ENCODE measurements around the gene GSE1. TPM values are rescaled to one million over a fixed set of nuclear protein-coding genes. Genes with fewer than 3 reads are reported as not detected.

GSE1 gene
- total RNA-seq, 6 experiments from 2014 or later: 49.2 to 62.3 (median 58.1) TPM

- Mint-ChIP-seq H3K27ac (peak overlapping the region; percentile 79), H3K27me3 (ENCODE audit: insufficient read depth) (peaks cover 8% of the 10 kb centered on the region), H3K4me1 (ENCODE audit: low read depth) (peaks cover 23% of the 10 kb centered on the region), H3K36me3 (ENCODE audit: low read depth) (peaks cover 26% of the 10 kb centered on the region), H3K9me3 (no peaks in the 10 kb centered on the region; the same call in 1 of the 2 replicates), H3K4me3 (no peak overlapping the region)
- no peak for TF ChIP-seq CTCF (IDR thresholded peaks at IDR 0.05)
- no peak for DNase-seq
These were observed 61.7 kb downstream of the GSE1 start for GRCh38 chr16:85674828-85675227.

DNA sequence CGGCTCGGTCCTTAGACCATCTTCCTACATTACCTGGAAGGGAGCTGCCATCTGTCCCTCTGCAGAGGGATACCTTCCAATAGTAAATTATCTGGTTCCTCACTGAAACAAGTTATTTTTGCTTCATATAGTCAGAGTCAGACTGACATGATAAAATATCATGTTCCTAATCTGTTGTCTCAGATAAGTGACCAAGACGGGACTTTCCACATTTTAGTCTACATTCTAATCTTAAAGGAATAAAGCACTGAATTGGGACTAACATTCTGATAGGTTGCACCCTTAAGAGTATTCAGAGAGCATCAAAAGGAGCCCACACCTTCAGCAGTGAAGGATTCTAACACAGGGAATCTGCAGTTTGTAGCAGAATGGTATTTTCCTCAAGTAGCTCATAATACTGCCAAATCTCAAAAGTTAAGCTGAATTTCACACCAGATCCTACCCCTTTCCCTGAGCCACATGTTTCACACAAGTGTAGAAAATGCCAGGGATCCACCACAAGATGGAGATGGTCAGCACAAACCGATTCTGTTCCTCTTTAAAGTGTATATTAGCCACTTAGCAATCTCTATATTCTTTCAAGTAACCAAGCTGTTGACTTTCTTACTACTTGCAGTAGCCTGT is 62.2 kb downstream of the GSE1 start:
- H3K9me3 Mint-ChIP-seq: no peaks in the 10 kb centered on the region; the same call in 1 of the 2 replicates
- TF ChIP-seq CTCF (IDR thresholded peaks at IDR 0.05): peak; percentile 69
- H3K4me3 Mint-ChIP-seq: no peak overlapping the region
- peak; percentile 27 for DNase-seq
- H3K27ac Mint-ChIP-seq: peak overlapping the region; percentile 30
- peaks cover 23% of the 10 kb centered on the region for H3K4me1 Mint-ChIP-seq (ENCODE audit: low read depth)
- peaks cover 21% of the 10 kb centered on the region for H3K36me3 Mint-ChIP-seq (ENCODE audit: low read depth)
- H3K27me3 Mint-ChIP-seq (ENCODE audit: insufficient read depth): peaks cover 9% of the 10 kb centered on the region

- peaks cover 14% of the 10 kb centered on the region for H3K36me3 Mint-ChIP-seq (ENCODE audit: low read depth)
These were observed 63.3 kb downstream of the GSE1 start for GRCh38 chr16:85676466-85676865.

DNA sequence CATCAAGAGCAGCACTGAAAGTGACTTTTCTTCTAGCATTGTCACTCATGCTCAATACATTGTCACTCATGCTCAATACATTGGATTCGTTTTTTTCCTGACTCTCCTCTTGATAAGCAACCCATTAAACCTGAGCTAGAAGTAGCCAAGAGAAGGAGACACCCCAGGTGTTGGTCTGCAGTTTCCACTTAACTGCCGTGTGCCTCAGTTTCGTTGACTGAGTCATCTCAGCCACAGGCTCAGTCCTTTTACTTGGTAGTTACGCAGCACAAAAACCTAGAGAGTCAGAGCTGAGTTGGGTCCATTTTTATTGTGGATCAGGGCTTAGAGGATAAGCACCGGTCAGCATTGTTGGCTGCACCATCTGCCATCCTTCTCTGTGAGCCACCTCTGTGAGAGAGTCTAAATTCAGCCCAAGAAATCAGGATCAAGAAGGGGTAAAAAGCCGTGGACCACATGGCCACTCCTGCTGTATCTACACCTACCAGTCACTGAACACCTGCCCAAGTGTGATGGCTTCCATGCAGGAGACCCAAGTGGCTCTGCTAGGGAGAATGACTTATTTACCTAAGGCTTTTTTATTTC is 64.4 kb downstream of the GSE1 start:
- no peak overlapping the region for H3K27ac Mint-ChIP-seq
- TF ChIP-seq CTCF (IDR thresholded peaks at IDR 0.05): no peak
- H3K36me3 Mint-ChIP-seq (ENCODE audit: low read depth): peaks cover 13% of the 10 kb centered on the region
- DNase-seq: no peak
- H3K4me1 Mint-ChIP-seq (ENCODE audit: low read depth): peaks cover 23% of the 10 kb centered on the region
- H3K9me3 Mint-ChIP-seq: no peaks in the 10 kb centered on the region; the same call in 1 of the 2 replicates
- H3K4me3 Mint-ChIP-seq: no peak overlapping the region
- H3K27me3 Mint-ChIP-seq (ENCODE audit: insufficient read depth): peaks cover 14% of the 10 kb centered on the region

More at GRCh38 chr16:85676466-85676865, 63.3 kb downstream of the GSE1 start:
- Mint-ChIP-seq H3K9me3 (no peaks in the 10 kb centered on the region; the same call in 1 of the 2 replicates), H3K27ac (no peak overlapping the region), H3K4me1 (ENCODE audit: low read depth) (peaks cover 23% of the 10 kb centered on the region), H3K4me3 (no peak overlapping the region), H3K27me3 (ENCODE audit: insufficient read depth) (peaks cover 14% of the 10 kb centered on the region)
- no peak for TF ChIP-seq CTCF (IDR thresholded peaks at IDR 0.05)
- no peak for DNase-seq

DNA sequence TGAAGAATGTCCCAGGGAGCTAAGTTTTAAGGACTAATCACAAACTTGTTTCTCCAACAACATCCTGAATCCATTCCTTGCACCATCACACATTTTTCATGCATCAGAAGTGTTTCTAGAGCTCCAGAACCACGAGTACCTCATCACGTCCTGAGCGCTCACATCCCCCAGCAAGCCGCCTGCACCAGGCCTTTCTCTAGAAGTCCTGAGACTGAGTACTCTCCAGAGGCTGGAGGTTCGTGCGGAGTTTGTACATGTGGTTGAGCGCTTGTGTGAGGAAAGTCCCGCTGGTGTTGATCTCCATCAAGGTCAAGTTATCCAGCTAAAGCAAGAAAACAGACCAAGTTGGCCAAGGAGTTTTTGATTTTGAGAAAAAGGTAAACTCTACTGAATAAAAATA is 64.9 kb downstream of the GSE1 start:
- H3K27ac Mint-ChIP-seq: no peak overlapping the region; the same call in 1 of the 2 replicates
- no peak for TF ChIP-seq CTCF (IDR thresholded peaks at IDR 0.05)
- H3K4me3 Mint-ChIP-seq: no peak overlapping the region
- peaks cover 9% of the 10 kb centered on the region for H3K36me3 Mint-ChIP-seq (ENCODE audit: low read depth)
- H3K27me3 Mint-ChIP-seq (ENCODE audit: insufficient read depth): peaks cover 14% of the 10 kb centered on the region
- peaks cover 23% of the 10 kb centered on the region for H3K4me1 Mint-ChIP-seq (ENCODE audit: low read depth)
- no peaks in the 10 kb centered on the region; the same call in 1 of the 2 replicates for H3K9me3 Mint-ChIP-seq
- DNase-seq: no peak

All from HFFc6 (cell line).